IMR-90 (cell line): Measurements from ENCODE around the gene MNDA. TPM values are rescaled to one million over a fixed set of nuclear protein-coding genes. Genes with fewer than 3 reads are reported as not detected.
A peak's percentile ranks its signal among the peaks of the same experiment; 100 is the strongest.

Experiments used
- ATAC-seq: fragments of 200-7000 bp; cut with Tn5 transposase; 2 replicates; pipeline ENCODE4 v1.9.1; 2020; ENCODE audit warnings: low read depth, mild to moderate bottlenecking, moderate library complexity
- BruUV-seq: library from RNA; stranded (reverse); fragments of 400-500 nt; replicated peaks from 2 replicates; lab custom pipeline; 2021; lab: Mats Ljungman, UMichigan
- CTCF ChIA-PET: fragments of 300-600 bp; formaldehyde crosslinking; extraction: SDS; loops from one replicate; lab custom pipeline; 2021; ENCODE audit warnings: antibody characterized with exemption; lab: Yijun Ruan, JAX
- POLR2A ChIA-PET: fragments of 300-600 bp; sonication (Branson Sonifier 250); formaldehyde crosslinking; loops from one replicate; lab custom pipeline; 2022; ENCODE audit warnings: antibody characterized with exemption; ENCODE audit not compliant: unreplicated experiment; lab: Charles Lee
- DNase-seq: peaks from one replicate; pipeline ENCODE4 v3.0.0; 2013
- H2AFZ ChIP-seq: replicated peaks from 2 replicates; pipeline ENCODE3; 2013; ENCODE audit warnings: low read length, mild to moderate bottlenecking; ENCODE audit not compliant: poor library complexity
- H2AK5ac ChIP-seq: 2 replicates; pipeline ENCODE4 v1.6.1; 2013; ENCODE audit warnings: low read depth, low read length, inconsistent platforms
- H2AK9ac ChIP-seq: replicated peaks from 2 replicates; pipeline ENCODE3; 2013; ENCODE audit warnings: mild to moderate bottlenecking, low read depth, low read length, moderate library complexity; ENCODE audit not compliant: poor library complexity
- H2BK120ac ChIP-seq: 2 replicates; pipeline ENCODE4 v1.6.1; 2013; ENCODE audit warnings: low read depth, low read length, inconsistent platforms
- H2BK15ac ChIP-seq: 3 replicates; pipeline ENCODE4 v1.6.1; 2013; ENCODE audit warnings: low read depth, low read length, inconsistent platforms
- H2BK20ac ChIP-seq: 2 replicates; pipeline ENCODE4 v1.6.1; 2013; ENCODE audit warnings: low read depth, mild to moderate bottlenecking, inconsistent platforms, low read length, moderate library complexity
- H2BK5ac ChIP-seq: 2 replicates; pipeline ENCODE4 v1.6.1; 2013; ENCODE audit warnings: mild to moderate bottlenecking, low read depth, low read length, inconsistent platforms; ENCODE audit not compliant: poor library complexity, severe bottlenecking
- H3K14ac ChIP-seq: replicated peaks from 2 replicates; pipeline ENCODE4 v1.6.1; 2013; ENCODE audit warnings: low read depth, low read length, inconsistent platforms
- H3K18ac ChIP-seq: 2 replicates; pipeline ENCODE4 v1.6.1; 2013; ENCODE audit warnings: low read depth, low read length, control low read depth
- H3K23ac ChIP-seq: 2 replicates; pipeline ENCODE4 v1.6.1; 2013; ENCODE audit warnings: low read depth, low read length, inconsistent platforms
- H3K27ac ChIP-seq: 2 replicates; pipeline ENCODE4 v1.5.1; 2013; ENCODE audit warnings: mild to moderate bottlenecking, control low read depth, low read length; ENCODE audit not compliant: insufficient read depth
- H3K27me3 ChIP-seq: 2 replicates; pipeline ENCODE4 v1.6.1; 2013; ENCODE audit warnings: low read length; ENCODE audit not compliant: control insufficient read depth, insufficient read depth
- H3K36me3 ChIP-seq: 2 replicates; pipeline ENCODE4 v1.6.1; 2013; ENCODE audit warnings: low read length, mixed read lengths; ENCODE audit not compliant: control insufficient read depth, insufficient read depth
- H3K4ac ChIP-seq: 2 replicates; pipeline ENCODE4 v1.6.1; 2013; ENCODE audit warnings: low read depth, low read length, inconsistent platforms
- H3K4me1 ChIP-seq: 2 replicates; pipeline ENCODE4 v1.6.1; 2013; ENCODE audit warnings: low read length, mixed read lengths; ENCODE audit not compliant: control insufficient read depth, insufficient read depth
- H3K4me2 ChIP-seq: 2 replicates; pipeline ENCODE4 v1.6.1; 2013; ENCODE audit warnings: low read depth, mild to moderate bottlenecking, control low read depth, low read length, moderate library complexity
- H3K4me3 ChIP-seq: 2 replicates; pipeline ENCODE4 v1.5.1; 2013; ENCODE audit warnings: low read depth, mild to moderate bottlenecking, control low read depth, low read length, moderate library complexity; ENCODE audit not compliant: insufficient read depth
- H3K56ac ChIP-seq: 2 replicates; pipeline ENCODE4 v1.6.1; 2013; ENCODE audit warnings: low read length, inconsistent platforms; ENCODE audit not compliant: insufficient read depth; ENCODE audit errors: extremely low read depth
- H3K79me1 ChIP-seq, 2 experiments: 2 replicates each; pipeline ENCODE4 v1.6.1; 2013; ENCODE audit warnings: low read length in 2 of 2, inconsistent platforms in 1 of 2, low read depth in 1 of 2
- H3K9ac ChIP-seq: 2 replicates; pipeline ENCODE4 v1.6.1; 2013; ENCODE audit warnings: low read depth, low read length, control low read depth
- H3K9me1 ChIP-seq: 2 replicates; pipeline ENCODE4 v1.6.1; 2013; ENCODE audit warnings: low read length, inconsistent platforms; ENCODE audit not compliant: insufficient read depth
- H3K9me3 ChIP-seq: 2 replicates; pipeline ENCODE4 v1.6.1; 2013; ENCODE audit warnings: low read length; ENCODE audit not compliant: control insufficient read depth, insufficient read depth
- H4K20me1 ChIP-seq: 2 replicates; pipeline ENCODE4 v1.6.1; 2013; ENCODE audit warnings: low read length, inconsistent platforms; ENCODE audit not compliant: insufficient read depth
- H4K5ac ChIP-seq: 2 replicates; pipeline ENCODE4 v1.6.1; 2013; ENCODE audit warnings: mild to moderate bottlenecking, low read depth, low read length, control low read depth
- H4K8ac ChIP-seq, 2 experiments: 2 replicates each; pipeline ENCODE4 v1.6.1; 2013; ENCODE audit warnings: low read depth in 2 of 2, low read length in 2 of 2, control low read depth in 1 of 2, inconsistent platforms in 1 of 2
- H4K91ac ChIP-seq: 2 replicates; pipeline ENCODE4 v1.6.1; 2013; ENCODE audit warnings: low read depth, low read length, inconsistent platforms; ENCODE audit not compliant: insufficient read depth
- BHLHE40 ChIP-seq: fragments of 150-350 bp; IDR thresholded peaks from 2 replicates; pipeline ENCODE4 v1.6.1; 2016; ENCODE audit warnings: mild to moderate bottlenecking, low read depth, low read length
- CEBPB ChIP-seq: IDR thresholded peaks from 2 replicates; pipeline ENCODE4 v1.6.1; 2012; ENCODE audit warnings: low read depth, low read length, improper control_type of control experiment
- CHD1 ChIP-seq: IDR thresholded peaks from 2 replicates; pipeline ENCODE4 v1.6.1; 2012; ENCODE audit warnings: low read depth, low read length, improper control_type of control experiment
- FOS ChIP-seq: fragments of 150-350 bp; IDR thresholded peaks from 2 replicates; pipeline ENCODE4 v1.6.1; 2016; ENCODE audit warnings: low read depth, low read length
- MAFK ChIP-seq: IDR thresholded peaks from 2 replicates; pipeline ENCODE4 v1.6.1; 2012; ENCODE audit warnings: low read depth, low read length, improper control_type of control experiment
- MAZ ChIP-seq: IDR thresholded peaks from 2 replicates; pipeline ENCODE4 v1.6.1; 2012; ENCODE audit warnings: low read depth, mild to moderate bottlenecking, low read length, improper control_type of control experiment, moderate library complexity, borderline replicate concordance
- MXI1 ChIP-seq: IDR thresholded peaks from 2 replicates; pipeline ENCODE4 v1.6.1; 2012; ENCODE audit warnings: low read depth, mild to moderate bottlenecking, low read length, moderate library complexity, borderline replicate concordance
- NFE2L2 ChIP-seq: fragments of 150-350 bp; IDR thresholded peaks from 2 replicates; pipeline ENCODE4 v1.6.1; 2016; ENCODE audit warnings: low read depth, mild to moderate bottlenecking, low read length
- POLR2A ChIP-seq: IDR thresholded peaks from 2 replicates; pipeline ENCODE4 v1.6.1; 2012; ENCODE audit warnings: mild to moderate bottlenecking, low read depth, low read length
- RAD21 ChIP-seq: IDR thresholded peaks from 2 replicates; pipeline ENCODE4 v1.6.1; 2012; ENCODE audit warnings: low read length, improper control_type of control experiment
- RCOR1 ChIP-seq: IDR thresholded peaks from 2 replicates; pipeline ENCODE4 v1.6.1; 2012; ENCODE audit warnings: mild to moderate bottlenecking, low read length, improper control_type of control experiment; ENCODE audit not compliant: insufficient replicate concordance
- RFX5 ChIP-seq: IDR thresholded peaks from 2 replicates; pipeline ENCODE4 v1.8.0; 2012; ENCODE audit warnings: low read depth, mild to moderate bottlenecking, low read length, moderate library complexity
- SMC3 ChIP-seq: fragments of 150-350 bp; IDR thresholded peaks from 2 replicates; pipeline ENCODE4 v1.6.1; 2016; ENCODE audit warnings: low read depth, mild to moderate bottlenecking, antibody characterized with exemption, low read length, moderate library complexity
- WGBS, 2 experiments: methylation state at CpG; one replicate each; pipeline versions ENCODE4 v1.1.5 to v1.1.7; 2013; ENCODE audit warnings: missing lambda C conversion rate in 2 of 2; ENCODE audit not compliant: insufficient read length in 1 of 2; ENCODE audit errors: extremely low coverage in 2 of 2; 5-methylcytosine and 5-hydroxymethylcytosine counted together
- dilution Hi-C: fragments of 300-500 bp; cut with HindIII; formaldehyde crosslinking; loops from one replicate; pipeline ENCODE4 v1.14.3; 2018; ENCODE audit warnings: low sequenced_read_pairs; ENCODE audit not compliant: unreplicated experiment
- in situ Hi-C: fragments of 300-500 bp; cut with MboI; formaldehyde crosslinking; loops from 3 replicates; pipeline ENCODE4 v1.14.3; 2019; ENCODE audit warnings: low sequenced_read_pairs, inconsistent platforms, mixed read lengths
- intact Hi-C: fragments of 100-400 bp; cut with micrococcal nuclease; formaldehyde crosslinking; loops from 2 replicates; pipeline ENCODE4 v1.10.0; 2022
- polyA plus RNA-seq, 3 experiments: library from polyadenylated mRNA; depleted of rRNA; stranded (reverse); fragments of >200 nt; gene quantifications; 2 replicates each; pipeline ENCODE4 v1.2.3, GENCODE V29; 2012; ENCODE audit warnings: low replicate concordance in 1 of 3
- total RNA-seq: library from RNA; depleted of rRNA; stranded (reverse); fragments of >200 nt; gene quantifications from 2 replicates; pipeline ENCODE4 v1.2.3, GENCODE V29; 2012
- TF ChIP-seq, protein P1 (sequence below): conservative IDR thresholded peaks from 2 replicates; pipeline ENCODE4 v1.5.1; 2012; ENCODE audit warnings: mild to moderate bottlenecking, low read depth, low read length, improper control_type of control experiment
- TF ChIP-seq, protein P2 (sequence below): fragments of 150-350 bp; IDR thresholded peaks from 2 replicates; pipeline ENCODE4 v1.6.1; 2016; ENCODE audit warnings: low read depth, mild to moderate bottlenecking, low read length, moderate library complexity, borderline replicate concordance
- TF ChIP-seq, protein P3 (sequence below): fragments of 150-350 bp; IDR thresholded peaks from 2 replicates; pipeline ENCODE4 v1.6.1; 2017; ENCODE audit warnings: mild to moderate bottlenecking, antibody characterized with exemption, low read length, low read depth

Gene MNDA
- total and polyA plus RNA-seq, 2 of the 4 experiments (the other 2 are of a cell fraction), result not detected

DNA sequence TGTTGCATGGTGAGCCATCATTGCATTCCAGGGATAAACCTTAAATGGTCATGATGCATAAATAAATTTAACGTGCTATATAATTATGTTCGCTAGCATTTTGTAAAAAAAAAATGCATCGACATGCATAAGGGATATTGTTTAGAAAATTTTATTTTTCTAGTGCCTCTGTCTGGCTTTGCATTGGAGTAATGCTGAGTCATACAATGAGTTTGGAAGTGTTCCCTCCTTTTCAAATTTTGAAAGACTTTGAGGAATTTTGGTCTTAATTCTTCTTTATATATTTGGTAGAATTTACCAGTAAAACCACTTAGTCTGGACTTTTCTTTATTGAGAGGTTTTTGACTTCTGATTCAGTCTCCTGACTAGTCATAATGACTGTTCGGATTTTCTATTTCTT lies 4.9 kb downstream of the MNDA start:
- no peak overlapping the region for H3K4ac ChIP-seq
- H4K20me1 ChIP-seq, result no peaks in the 10 kb centered on the region
- CTCF ChIA-PET, result no interaction called here
- BruUV-seq, result no TSS peak
- WGBS, 2 experiments, result no CpG with 5 or more reads among the region's 4 CpGs
- H3K4me3 ChIP-seq, result no peak overlapping the region
- POLR2A ChIA-PET, result no interaction called here
- in situ Hi-C loops (no loop called here), intact Hi-C loops (no loop called here), dilution Hi-C loops (no loop called here)
- ATAC-seq (no peak), DNase-seq (no peak)
- no peak overlapping the region for H3K56ac ChIP-seq
- no peak overlapping the region for H2BK120ac ChIP-seq
- no peak overlapping the region for H3K9ac ChIP-seq
- no peak overlapping the region for H2AFZ ChIP-seq
- H3K14ac ChIP-seq, result no peak overlapping the region
- H4K5ac ChIP-seq, result no peak overlapping the region
- no peak overlapping the region for H3K18ac ChIP-seq
- TF ChIP-seq POLR2A, result no peak
- TF ChIP-seq CHD1, result no peak
- no peak for TF ChIP-seq FOS
- TF ChIP-seq SMC3, result no peak
- no peak for TF ChIP-seq MXI1
- TF ChIP-seq RFX5, result no peak
- TF ChIP-seq, protein P1, sequence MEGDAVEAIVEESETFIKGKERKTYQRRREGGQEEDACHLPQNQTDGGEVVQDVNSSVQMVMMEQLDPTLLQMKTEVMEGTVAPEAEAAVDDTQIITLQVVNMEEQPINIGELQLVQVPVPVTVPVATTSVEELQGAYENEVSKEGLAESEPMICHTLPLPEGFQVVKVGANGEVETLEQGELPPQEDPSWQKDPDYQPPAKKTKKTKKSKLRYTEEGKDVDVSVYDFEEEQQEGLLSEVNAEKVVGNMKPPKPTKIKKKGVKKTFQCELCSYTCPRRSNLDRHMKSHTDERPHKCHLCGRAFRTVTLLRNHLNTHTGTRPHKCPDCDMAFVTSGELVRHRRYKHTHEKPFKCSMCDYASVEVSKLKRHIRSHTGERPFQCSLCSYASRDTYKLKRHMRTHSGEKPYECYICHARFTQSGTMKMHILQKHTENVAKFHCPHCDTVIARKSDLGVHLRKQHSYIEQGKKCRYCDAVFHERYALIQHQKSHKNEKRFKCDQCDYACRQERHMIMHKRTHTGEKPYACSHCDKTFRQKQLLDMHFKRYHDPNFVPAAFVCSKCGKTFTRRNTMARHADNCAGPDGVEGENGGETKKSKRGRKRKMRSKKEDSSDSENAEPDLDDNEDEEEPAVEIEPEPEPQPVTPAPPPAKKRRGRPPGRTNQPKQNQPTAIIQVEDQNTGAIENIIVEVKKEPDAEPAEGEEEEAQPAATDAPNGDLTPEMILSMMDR, result no peak
- TF ChIP-seq, protein P2, sequence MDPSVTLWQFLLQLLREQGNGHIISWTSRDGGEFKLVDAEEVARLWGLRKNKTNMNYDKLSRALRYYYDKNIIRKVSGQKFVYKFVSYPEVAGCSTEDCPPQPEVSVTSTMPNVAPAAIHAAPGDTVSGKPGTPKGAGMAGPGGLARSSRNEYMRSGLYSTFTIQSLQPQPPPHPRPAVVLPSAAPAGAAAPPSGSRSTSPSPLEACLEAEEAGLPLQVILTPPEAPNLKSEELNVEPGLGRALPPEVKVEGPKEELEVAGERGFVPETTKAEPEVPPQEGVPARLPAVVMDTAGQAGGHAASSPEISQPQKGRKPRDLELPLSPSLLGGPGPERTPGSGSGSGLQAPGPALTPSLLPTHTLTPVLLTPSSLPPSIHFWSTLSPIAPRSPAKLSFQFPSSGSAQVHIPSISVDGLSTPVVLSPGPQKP, result no peak
- TF ChIP-seq MAZ, result no peak
- 0 out of 2 replicates have a peak, but pooled peaks have one; percentile 5 for TF ChIP-seq MAFK
- no peak for TF ChIP-seq RAD21
- TF ChIP-seq BHLHE40, result no peak
- TF ChIP-seq NFE2L2, result peak; percentile 75
- TF ChIP-seq, protein P3, sequence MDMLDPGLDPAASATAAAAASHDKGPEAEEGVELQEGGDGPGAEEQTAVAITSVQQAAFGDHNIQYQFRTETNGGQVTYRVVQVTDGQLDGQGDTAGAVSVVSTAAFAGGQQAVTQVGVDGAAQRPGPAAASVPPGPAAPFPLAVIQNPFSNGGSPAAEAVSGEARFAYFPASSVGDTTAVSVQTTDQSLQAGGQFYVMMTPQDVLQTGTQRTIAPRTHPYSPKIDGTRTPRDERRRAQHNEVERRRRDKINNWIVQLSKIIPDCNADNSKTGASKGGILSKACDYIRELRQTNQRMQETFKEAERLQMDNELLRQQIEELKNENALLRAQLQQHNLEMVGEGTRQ, result no peak
- TF ChIP-seq RCOR1, result no peak
- TF ChIP-seq CEBPB, result no peak
- H2BK15ac ChIP-seq, result no peak overlapping the region
- H3K36me3 ChIP-seq, result no peaks in the 10 kb centered on the region
- no peaks in the 10 kb centered on the region for H3K9me3 ChIP-seq
- no peak overlapping the region for H3K23ac ChIP-seq
- H3K79me1 ChIP-seq, result no peaks in the 10 kb centered on the region
- H3K9me1 ChIP-seq, result no peaks in the 10 kb centered on the region
- no peak overlapping the region for H3K4me2 ChIP-seq
- H3K27ac ChIP-seq, result no peak overlapping the region
- no peaks in the 10 kb centered on the region for H3K27me3 ChIP-seq
- no peak overlapping the region for H2AK5ac ChIP-seq
- H2AK9ac ChIP-seq, result no peak overlapping the region
- H2BK20ac ChIP-seq, result no peak overlapping the region
- no peak overlapping the region for H4K8ac ChIP-seq
- no peak overlapping the region for H2BK5ac ChIP-seq
- no peak overlapping the region for H4K91ac ChIP-seq
- no peaks in the 10 kb centered on the region for H3K4me1 ChIP-seq
